HG03520 (cell line): ENCODE data around the gene MORC2.

Experiments used
- ATAC-seq: cut with Tn5 transposase; IDR thresholded peaks from one replicate; pipeline ENCODE4 v1.9.1; 2021; ENCODE audit warnings: mild to moderate bottlenecking, moderate library complexity; ENCODE audit not compliant: unreplicated experiment

MORC2 gene

DNA sequence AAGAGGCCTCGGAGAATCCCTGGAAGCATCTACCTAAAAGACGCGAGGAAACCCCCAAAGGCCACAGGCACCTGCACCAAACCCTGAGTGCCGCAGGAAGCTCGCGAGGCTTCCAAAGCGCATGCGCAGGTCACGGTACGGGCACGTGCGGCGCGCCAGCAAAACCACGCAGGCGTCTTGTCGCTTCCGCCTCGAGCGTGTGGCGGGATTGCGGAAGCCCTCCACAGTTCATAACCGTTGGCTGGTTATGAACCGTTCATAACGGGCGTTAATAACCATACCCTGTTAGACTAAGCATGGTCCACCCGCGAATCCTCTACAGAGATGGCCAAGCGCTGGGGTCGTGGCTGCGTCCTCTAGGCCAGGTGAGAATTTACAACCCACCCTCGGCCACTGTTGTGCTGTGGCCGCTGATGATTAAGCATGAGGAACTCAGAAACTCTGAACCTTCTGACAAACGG, 46.4 kb downstream of the MORC2 start:
- ATAC-seq, result peak; percentile 56

DNA sequence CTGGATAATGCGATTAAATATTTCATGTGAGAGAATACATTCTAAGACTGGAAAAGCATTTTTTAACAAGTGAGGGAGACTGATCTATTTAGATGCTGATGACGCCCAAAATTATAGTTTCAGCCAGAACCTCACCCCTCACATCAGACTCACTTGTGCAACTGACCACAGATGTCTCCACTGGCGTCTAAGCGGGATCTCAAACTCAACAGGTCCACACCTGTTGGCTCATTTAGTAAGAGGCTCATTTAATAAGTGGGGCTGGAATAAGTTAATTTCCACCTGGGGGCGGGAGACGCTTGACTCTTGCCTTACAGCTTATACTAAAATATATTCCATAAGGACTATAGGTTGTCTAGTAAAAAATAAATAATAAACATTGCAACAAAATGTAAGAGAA, 47.5 kb downstream of the MORC2 start:
- ATAC-seq, result no peak

DNA sequence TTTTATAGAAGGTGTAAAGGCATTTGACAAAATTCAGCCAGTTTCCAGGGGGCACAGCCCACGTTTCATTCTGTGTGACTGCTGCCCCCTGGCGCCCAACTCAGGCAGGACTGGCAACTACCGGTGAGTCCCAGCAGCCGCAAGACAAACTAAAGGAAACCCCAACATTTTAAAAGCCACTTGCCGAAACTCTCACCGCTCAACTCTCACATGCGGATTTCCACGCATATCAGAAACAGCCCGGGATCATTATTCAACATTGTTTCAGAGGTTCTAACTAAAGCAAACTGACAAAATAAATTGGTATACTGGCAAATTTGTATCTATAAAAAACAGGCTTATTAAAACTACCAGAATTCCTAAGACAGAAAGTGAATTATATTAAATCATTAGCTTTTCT, 48.2 kb downstream of the MORC2 start:
- ATAC-seq, result no peak

DNA sequence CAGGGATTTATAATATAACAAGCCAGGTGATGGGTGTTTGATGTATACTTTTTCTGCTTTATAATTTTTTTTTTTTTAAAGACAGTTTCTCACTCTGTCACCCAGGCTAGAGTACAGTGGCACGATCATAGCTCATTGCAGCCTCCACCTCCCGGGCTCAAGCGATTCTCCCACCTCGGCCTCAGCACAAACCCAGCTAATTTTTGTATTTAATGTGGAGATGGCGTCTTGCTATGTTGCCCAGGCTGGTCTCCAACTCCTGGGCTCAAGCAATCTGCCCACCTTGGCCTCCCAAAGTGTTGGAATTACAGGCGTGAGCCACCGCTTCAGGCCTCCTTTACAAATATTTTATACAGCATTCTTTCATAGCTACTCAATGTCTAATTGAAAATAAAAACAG, 48.6 kb downstream of the MORC2 start:
- ATAC-seq, result no peak

DNA sequence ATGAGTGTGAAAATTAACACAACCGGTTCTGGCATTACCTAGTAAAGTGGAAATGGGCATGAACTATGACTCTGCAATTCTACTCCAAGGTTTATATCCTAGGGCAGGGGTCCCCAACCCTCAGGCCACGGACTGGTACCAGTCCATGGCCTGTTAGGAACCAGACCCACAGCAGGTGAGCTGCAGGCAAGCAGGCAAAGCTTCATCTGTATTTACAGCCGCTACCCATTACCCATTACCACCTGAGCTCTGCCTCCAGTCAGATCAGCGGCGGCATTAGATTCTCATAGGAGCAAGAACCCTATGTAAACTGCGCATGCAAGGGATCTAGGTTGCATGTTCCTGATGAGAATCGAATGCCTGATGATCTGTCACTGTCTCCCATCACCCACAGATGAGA, 49.8 kb downstream of the MORC2 start:
- no peak for ATAC-seq

DNA sequence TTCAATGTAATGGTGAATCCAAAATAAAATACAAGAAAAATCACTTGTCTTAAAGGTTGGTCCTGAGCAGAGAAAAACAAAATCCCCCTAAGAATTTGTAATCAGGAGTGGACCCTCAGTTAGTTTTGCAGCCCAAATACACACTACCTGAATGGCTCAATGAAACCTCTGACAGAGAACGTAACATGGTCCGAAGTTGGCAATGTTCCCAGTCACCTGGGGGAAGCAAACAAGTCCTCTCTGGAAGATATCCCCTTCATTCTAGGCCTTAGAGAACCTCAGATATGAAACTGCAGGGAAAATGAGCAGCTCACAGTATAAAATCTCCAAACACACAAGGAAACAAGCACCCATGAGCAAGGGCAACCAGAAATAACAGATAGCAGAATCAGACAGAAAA, 58.2 kb downstream of the MORC2 start:
- no peak for ATAC-seq

DNA sequence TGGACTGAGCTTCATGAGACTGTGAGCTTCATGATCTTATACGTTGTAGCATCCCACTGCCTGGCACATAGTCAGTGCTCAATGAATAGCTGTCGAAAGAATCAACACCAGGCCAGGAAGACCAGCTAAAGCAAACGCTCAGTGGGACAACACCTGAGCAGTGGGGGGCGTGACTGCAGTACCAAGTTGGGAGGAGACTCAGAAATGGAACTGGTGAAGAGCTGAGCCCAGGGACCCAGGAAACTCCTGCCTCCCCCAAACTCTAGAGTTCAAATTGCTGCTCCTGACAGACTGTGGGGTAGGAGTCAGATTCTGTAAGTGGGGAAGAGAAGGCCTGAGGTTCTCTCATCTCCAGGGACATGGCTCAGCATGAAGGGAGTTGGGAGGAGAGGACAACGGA, 59.3 kb downstream of the MORC2 start:
- no peak for ATAC-seq

DNA sequence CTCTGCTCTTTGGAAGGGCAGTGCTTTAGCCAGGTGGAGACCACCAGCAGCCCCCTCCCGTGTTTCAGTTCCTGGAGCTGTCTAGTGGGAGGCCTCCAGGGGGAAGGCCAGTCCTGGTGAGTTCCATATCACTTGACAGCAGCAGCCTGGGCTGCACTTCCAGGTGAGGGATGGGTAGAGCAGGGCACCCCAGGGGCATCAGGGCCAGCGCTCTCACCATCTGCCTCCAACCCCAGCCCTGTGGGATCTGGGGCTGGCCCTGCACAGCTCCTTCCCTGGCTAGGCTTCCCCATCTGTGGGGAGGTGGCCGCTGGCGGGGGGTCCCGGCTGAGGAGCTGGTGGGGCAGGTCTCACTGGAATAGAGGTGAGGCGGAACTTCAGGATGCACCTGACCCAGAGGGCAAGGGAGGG, 60.5 kb downstream of the MORC2 start:
- no peak for ATAC-seq

DNA sequence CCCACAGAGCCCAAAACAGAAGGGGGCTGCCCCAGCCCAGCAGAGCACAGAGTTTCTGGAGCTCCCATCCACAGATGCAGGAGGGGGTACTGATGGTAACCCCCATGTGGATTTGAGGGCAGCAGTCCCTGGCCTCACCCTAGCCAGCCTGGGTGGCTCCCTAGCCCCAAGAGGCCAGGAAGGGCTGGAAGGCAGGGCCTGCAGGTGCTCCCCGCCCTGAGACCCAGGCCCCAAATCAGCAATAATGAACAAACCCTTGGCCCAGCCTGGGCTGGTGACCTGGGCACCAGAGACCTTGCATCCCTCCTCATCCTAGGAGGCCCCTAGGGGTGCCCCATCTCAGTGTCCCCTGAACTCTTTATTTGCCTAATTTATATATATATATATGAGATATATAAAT, 61.6 kb downstream of the MORC2 start:
- no peak for ATAC-seq

DNA sequence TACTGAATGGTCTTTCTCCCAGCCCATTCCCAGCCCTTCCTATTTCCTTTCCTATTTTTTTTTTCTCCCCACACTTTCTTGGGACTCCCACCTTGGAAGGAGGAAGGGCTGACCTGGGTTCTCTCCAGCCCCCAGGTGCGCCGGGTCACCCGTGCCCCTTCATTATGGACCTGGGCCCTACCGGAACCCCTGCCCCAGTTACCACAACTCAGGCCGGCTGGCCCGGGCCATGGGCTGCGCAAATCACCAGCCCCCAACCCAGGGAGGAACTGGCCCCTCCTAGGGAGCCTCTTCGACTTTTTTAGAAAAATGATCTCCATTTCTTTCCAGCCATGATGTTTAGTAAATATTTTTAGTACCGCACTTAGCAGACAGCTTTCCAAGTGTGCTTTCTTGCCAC, 62.2 kb downstream of the MORC2 start:
- ATAC-seq, result no peak

DNA sequence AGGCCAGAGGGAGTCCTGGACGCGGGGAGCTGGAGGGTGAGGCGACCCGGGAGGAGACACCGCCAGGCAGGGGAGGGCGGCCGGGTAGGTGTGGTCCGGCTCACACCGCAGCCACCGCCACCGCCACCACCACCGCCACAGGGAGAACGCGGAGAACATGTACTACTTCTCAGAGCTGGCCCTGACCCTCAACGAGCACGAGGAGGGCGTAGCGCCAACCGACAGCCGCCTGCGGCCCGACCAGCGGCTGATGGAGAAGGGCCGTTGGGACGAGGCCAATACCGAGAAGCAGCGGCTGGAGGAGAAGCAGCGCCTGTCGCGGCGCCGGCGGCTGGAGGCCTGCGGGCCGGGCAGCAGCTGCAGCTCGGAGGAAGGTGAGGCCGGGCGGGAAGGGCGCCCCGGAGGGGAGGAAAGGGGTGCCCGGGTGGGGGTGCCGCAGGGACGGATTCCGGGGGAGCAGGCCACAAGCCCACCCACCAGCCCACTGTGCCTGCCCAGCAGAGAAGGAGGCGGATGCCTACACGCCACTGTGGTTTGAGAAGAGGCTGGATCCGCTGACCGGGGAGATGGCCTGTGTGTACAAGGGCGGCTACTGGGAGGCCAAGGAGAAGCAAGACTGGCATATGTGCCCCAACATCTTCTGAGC, 62.8 kb downstream of the MORC2 start:
- no peak for ATAC-seq

DNA sequence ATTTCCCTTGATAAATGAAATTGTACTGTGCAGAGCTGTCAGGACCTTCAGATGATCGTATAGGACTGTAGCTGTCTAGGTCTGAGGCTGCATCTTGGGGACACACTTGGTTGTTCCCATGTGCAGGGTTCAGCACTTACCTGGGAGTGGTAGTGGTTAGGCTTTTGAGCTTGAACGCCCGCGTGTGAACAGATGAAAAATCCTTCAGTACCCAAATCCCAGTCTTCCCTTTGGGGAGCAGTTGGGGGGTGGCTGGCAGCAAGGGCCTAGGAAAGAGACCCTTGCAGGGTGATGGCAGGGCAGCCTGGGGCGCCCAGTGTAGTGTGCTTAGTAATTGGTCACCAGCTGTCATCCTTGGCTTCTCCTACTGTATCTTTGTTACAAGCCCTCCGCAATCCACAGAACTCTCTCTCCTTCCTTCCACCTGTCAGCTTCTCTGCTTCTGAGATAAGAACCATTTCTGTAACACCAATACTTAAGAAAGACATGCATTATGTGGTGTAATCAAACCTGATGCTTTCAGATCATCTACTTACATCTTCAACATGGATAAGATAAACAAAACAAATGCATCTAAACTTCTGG, 64.6 kb downstream of the MORC2 start:
- ATAC-seq, result no peak

DNA sequence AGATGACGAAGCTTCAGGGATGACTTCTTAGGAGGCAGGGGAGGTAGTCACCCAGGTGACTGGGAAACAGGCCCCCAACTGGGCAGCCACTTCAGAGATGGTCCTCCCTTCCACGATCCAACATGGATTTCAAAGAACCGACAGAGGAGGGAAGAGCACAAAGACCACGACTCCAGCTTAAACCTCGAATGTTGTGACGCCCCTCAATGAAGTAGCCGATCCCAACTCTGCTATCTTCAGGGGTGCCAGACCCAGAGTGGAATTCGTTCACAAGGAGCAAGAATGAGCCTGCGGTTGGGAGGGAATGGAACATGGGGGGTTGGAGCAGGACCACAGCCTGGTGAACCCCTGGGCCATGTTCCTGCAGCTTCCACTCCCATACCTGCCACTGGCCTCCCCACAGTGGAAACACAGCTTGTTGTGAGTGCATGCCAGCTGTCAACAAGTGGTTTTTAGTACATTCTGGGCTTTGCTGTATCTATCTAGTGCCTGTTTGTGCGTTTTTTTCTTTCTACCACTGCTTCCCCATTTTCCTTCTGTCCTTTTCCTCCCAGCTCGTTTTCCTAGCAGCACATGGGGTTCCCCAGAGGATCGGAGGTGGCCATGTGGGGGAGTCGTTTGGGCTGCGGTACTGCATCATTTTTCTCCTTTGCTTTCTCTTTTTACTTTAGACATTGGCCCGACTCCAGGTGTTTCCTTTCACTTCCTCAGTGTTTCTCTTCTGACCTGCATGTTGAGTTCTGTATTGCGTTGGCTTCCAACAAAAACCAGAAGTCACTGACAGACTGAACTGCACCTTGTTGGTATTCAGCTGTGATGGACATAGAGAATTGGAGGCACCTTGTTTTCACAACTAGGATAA, 65.8 kb downstream of the MORC2 start:
- no peak for ATAC-seq

DNA sequence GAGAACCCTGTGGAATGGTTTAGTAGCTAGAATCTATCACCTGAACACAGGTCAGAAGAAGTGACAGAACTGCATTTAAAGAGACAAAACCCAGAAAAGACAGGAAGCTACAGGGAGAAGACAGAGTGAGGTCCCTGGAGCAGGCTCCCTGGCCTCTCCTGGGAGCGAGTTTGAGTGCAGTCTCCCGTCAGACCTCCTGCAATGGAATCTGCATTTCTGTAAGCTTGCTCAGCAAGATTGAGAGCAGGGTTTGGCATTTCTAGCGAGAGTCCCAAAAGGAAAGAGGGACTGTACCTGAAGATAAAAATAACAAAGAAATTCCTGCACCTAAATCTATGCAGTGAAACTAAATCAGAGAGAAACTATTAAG, 74.2 kb downstream of the MORC2 start:
- ATAC-seq, result no peak

DNA sequence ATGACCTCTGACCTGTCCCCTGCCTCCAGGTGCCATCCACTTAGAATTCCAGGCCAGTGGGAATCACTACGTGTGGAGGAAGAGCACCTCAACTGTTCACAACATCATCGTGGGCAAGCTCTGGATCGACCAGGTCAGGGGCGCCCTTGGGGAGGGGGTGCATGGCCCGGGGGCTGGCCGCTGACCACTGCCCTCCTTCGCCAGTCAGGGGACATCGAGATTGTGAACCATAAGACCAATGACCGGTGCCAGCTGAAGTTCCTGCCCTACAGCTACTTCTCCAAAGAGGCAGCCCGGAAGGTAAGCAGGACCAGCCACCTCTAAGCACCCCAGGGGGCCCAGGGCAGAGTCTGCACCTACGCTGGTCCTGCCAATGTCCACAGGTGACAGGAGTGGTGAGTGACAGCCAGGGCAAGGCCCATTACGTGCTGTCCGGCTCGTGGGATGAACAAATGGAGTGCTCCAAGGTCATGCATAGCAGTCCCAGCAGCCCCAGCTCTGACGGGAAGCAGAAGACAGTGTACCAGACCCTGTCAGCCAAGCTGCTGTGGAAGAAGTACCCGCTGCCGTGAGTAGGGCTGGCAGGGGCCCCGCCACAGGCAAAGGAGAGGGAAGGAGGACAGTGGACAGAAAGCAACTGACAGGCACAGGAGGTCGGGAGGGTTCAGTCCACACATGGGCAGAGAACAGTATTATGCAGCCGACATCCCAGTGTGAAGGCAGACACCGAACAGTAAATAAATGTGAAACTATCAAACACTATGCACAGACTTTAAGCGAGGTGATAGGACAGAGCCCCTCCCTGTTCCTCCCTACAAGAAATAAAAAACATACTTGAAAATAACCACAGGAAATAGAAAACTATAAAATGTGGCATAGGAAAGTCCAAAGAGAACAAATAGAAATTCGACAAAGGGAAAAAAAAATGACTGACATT, 74.9 kb downstream of the MORC2 start:
- ATAC-seq, result no peak

DNA sequence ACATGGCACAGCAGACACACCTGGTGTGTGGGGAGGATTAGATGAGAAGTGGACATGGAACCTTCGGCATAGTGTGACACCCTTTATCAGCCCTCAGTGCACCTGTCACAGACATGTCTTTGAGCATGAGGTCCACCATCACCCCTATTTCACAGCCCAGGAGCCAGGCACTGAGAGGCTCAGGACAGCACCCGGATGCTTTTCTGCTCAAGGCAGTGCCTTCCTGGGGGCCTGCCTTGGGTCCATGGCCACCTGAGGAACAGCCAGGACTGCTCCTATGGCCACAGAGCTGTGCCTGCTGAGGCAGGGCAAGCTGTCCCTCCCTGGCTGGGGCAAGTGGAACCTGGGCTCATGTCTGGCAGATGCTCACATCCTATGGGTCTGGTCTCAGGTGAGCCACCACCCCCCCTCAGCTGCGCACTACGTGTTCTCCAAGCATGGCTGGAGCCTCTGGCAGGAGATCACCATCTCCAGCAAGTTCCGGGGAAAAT, 75.8 kb downstream of the MORC2 start:
- no peak for ATAC-seq

DNA sequence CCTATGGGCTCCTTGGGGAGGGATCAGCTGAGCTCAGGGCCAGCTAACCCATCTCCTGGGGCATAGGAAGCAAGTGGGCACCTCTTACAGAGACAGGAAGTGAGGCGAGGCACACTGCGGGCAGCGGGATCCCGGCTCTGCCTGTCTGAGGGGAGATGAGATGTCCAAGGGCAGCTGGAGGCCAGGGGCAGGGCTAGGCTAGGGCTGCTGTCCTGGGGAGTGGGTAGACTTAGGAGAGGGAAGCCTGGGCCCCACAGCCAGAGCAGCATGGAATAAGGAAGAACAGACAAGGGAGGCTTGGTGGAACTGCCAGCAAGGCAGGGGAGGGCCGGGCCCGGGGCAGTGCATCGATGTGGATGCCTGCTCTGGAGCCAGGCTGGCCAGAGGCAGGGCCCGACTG, 76.3 kb downstream of the MORC2 start:
- ATAC-seq, result no peak

DNA sequence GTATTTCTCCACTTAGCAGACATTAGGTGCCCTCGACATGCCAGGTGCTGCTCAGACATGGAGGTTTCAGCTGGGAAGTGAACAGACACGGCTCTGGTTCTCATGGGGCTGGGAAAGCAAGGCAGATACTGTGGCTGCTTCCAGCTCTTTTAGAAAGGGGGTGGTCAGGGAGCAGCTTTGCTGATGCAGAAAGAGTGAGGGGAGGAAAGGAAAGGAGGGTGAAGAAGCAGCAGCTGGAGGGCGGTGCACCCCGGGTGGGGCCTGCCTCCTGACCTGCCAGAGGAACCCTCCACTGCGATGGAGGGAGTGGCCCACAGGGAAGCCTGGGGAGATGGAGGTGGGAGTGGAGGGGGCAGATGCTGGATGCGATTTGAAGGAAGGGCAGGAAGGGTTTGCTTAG, 76.8 kb downstream of the MORC2 start:
- no peak for ATAC-seq

DNA sequence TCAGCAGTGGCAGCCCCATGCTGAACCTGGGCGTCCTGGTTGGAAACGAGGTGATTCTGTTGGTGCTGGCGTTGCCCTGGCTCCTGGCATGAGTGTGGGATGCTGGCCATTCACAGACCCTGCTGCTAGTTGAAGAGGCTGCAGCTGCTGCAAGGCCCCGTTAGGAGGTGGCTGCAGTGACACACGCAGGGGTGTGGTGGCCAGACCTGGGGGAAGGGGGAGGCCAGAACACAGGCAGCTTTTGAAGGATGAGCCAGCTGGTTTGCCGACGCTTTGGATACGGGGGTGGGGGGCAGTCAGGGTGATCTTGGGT, 77.2 kb downstream of the MORC2 start:
- ATAC-seq, result no peak

DNA sequence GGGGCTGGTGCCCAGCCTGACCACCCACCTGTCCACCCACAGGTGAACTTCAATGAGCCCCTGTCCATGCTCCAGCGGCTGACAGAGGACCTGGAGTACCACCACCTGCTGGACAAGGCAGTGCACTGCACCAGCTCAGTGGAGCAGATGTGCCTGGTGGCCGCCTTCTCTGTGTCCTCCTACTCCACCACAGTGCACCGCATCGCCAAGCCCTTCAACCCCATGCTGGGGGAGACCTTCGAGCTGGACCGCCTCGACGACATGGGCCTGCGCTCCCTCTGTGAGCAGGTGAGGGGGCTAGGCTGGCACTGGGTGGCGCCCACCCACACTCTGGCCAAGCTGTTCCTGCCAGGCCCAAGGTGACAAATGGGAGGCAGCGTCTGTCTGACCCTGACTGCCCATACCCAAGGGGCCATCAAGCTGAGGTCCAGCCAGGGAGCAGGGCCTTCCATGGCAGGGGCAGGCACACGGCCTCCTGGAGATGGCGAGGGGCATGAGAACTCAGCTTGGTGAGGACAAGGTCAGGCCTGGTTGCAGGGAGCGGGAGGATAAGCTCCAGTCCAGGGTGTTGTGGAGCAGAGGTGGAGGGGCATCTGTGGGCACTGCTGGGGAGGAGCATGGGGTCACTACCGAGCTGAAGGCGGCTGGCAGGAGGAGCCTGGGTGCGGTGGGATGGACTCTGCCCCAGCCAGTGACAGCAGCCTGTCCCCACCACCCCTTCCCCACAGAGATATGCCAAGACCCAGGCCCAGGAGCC, 77.7 kb downstream of the MORC2 start:
- ATAC-seq, result no peak
